ENCODE data around the gene EFHD2.

GRCh38 chr1:15360700-15361099 is 49.0 kb upstream of the EFHD2 start:
- TF ChIP-seq, protein P1, sequence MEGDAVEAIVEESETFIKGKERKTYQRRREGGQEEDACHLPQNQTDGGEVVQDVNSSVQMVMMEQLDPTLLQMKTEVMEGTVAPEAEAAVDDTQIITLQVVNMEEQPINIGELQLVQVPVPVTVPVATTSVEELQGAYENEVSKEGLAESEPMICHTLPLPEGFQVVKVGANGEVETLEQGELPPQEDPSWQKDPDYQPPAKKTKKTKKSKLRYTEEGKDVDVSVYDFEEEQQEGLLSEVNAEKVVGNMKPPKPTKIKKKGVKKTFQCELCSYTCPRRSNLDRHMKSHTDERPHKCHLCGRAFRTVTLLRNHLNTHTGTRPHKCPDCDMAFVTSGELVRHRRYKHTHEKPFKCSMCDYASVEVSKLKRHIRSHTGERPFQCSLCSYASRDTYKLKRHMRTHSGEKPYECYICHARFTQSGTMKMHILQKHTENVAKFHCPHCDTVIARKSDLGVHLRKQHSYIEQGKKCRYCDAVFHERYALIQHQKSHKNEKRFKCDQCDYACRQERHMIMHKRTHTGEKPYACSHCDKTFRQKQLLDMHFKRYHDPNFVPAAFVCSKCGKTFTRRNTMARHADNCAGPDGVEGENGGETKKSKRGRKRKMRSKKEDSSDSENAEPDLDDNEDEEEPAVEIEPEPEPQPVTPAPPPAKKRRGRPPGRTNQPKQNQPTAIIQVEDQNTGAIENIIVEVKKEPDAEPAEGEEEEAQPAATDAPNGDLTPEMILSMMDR (IDR thresholded peaks at IDR 0.05), result no peak
- TF ChIP-seq POLR2A (IDR thresholded peaks at IDR 0.05), result no peak
